ENCODE results near the gene ZBTB40.

ZBTB40 gene

DNA sequence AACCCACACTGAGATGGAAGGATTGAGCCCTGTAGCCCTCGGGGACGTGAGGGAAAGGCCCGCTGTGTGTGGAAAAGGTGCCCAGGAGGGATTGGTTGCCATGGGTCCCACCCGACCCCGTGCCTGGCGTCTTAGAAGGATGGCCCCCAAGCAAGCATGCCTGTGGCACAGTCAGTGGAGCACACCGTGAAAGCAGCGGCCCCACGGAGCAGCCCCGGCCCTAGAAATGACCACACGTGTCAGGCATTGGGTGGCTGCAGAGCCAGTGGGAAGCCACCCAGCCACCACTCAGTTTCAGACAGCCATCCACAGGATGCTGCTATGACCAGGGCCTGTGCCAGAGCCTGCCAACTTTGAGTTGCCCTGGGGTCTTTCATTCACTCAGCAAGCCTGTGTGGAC lies 98.4 kb downstream of the ZBTB40 start:
- H3K27ac ChIP-seq, result no peak overlapping the region

DNA sequence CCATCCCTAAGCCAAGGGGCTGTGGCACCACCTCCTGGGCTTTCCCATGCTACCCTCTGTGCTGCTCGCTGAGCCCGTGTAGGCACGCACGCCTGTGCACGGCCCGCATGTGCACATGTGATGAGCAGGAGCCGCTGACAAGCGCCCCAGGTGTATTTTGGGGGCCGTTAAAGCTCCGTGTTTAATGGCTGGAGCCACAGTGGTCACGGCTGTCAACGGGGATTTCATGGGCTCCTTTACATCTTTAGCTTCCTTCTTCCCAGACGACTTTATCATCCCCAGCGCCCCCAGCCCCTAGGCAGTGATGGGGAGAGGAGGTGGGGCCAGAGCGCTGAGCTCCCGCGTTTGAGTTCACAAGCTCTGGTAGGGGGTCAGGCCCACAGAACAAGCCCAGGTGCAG lies 99.9 kb downstream of the ZBTB40 start:
- Histone ChIP-seq H3K27ac (no peak overlapping the region), H3K4me3 (no peak overlapping the region)

More for the DNA sequence above, 98.4 kb downstream of the ZBTB40 start:
- no peak overlapping the region for H3K4me3 ChIP-seq

DNA sequence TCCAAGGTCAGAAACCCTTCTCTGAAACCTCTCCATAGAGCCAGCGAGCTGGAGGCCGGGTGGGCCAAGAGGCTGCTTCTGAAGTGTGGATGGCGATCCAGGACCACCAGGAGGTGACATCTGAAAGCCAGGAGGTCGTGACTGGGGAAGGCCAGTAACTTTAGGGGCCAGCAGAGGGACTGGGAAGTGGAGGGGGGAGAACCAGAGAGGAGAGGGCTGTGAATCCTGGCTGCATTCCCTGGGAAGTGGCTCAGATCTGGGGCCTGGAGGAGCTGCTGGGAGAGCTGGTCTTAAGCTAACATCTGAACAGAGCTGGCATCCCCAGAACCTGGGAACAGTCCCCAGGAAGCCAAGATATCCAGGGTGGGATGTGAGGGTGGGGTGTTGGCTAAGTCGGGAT lies 100.4 kb downstream of the ZBTB40 start:
- Histone ChIP-seq H3K27ac (no peak overlapping the region), H3K4me3 (no peak overlapping the region)

DNA sequence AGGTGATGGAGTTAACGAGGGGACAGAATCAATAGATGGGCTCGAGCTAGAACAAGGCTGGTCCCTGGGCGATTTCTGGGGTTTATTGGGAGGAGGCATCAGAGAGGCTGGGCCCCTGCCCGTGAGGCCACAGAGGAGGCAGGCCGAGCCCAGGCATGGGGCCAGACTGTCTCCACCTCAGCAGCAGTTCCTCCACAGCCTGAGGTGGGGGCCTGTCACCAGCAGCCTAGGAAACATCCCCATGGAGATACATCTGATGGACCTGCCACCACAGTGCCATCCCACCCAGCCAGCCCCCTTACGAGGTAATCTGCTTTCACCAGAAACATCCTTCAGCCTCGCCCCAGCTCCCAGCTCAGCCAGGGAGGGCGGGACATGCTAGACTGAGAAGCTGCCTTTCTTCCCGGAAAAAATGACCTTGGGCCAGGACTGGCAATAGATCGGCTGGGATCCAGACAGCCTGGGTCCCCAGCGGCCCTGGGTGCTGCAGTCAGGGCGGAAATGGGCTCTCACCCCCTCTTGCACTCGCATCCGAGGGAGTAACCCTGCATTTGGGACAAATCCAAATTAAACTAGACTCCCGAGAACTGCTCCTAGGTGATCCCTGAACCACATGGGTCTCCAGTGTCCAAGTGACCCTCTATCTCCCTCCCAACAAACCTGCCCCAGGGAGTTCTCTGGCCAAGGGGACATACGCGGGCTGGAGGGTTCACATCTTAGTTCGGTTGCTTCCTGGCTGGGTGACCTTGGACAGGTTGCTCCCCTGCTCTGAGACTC lies 101.6 kb downstream of the ZBTB40 start:
- no peak overlapping the region for H3K4me3 ChIP-seq
- H3K27ac ChIP-seq, result no peak overlapping the region

DNA sequence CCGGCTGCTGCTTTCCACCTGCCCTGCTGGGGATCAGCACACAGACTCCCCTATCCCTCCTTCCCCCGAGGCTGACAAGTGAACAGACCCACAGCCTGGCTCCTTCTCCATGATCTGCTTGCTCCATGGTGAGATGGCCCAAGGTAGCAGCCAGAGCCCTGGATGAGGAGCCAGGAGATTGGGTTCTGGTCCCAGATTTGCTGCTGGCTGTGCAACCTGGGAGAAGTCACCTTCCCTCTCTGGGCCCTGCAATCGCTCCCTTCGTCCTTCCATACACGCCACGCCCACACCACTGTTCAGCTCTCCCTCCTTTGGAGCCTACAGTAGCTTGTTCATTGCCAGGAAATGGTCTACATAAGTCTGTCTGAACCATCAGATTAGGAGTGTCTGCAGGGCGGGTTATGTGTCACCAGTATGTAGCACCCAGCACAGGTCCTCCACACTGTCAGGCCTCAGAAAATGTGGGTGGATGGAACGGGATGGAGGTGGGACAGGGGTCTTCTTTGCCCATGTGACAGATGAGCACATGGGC lies 102.4 kb downstream of the ZBTB40 start:
- no peak overlapping the region for H3K27ac ChIP-seq

DNA sequence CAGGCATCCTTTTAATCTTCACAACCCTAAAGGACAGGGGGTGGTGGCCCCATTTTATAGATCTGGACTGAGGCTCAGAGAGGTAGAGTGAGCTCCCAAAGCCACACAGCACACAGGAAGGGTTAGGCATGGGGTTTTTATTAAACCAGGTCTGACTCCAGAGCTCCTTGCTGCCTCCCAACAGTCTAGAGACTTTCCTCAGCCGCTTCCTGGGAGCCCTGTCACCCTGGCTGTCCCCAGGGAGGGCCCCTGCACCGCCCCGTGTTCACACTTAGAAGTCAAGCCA lies 103.7 kb downstream of the ZBTB40 start:
- H3K27ac ChIP-seq, result no peak overlapping the region
- H3K4me3 ChIP-seq, result no peak overlapping the region

More for the DNA sequence above, 102.4 kb downstream of the ZBTB40 start:
- H3K4me3 ChIP-seq, result no peak overlapping the region

DNA sequence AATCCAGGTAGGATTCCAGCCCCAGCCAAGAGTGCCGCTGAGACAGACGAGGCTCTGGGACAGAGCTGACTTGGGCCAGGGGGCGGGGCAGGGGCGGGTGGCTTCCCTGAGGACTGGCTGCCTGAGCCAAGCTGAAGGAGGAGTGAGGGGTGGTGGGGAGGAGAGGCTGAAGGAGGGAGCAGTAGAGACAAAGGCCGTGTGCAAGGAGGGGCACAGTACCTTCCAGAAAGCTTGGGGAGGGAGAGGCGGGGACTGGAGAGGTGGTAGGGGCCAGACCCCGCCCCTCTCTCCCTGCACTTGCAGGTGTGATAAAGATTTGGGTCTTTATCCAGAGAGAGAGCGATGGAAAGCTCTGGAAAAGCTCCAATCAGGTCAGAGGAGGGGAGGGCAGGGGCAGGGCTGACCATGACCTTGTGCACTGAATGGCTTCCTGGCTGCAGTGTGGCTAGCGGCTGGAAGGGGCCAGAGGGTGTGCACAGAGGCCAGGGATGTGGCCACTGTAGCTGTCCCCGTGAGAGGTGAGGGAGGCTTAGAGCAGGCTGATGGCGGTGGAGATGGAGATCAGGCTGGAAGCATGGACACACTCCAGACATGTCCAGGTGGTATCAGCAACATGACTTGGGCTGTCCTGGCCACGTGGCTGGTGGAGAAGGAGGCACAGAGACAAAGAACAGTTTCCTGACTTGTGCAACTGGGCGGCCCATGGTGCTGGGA lies 104.9 kb downstream of the ZBTB40 start:
- peak overlapping the region in 1 of 21 experiments; percentile 32 for H3K27ac ChIP-seq

DNA sequence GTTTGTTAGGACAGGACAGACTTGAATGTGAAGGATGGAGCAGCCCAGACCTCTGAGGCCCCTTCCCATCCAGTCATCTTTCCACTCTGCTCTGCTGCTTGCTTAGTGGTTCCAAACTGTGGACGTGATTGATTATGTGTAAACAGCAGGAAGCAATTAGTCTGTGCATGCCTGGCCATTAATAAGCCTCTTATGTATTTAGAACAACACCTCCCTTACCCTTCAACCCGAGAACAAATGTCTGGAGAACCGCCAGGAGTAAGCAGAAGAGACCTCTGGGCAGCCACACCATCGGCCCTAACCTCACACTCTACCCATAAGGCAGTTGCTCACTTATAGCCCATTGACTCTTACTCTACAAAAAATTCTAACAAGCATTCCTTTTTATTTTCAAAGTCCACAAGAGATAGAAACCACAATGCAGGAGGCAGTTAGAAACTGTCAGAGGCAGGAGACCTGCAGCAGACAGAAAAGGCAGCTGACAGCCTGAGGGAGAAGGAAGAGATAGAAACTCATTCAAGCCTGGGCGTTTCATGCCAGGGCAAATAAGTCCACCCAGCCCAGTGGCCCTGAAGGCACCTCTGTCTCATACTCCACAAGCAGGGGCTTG lies 105.8 kb downstream of the ZBTB40 start:
- no peak overlapping the region for H3K4me3 ChIP-seq

More for the DNA sequence above, 104.9 kb downstream of the ZBTB40 start:
- no peak overlapping the region for H3K4me3 ChIP-seq

DNA sequence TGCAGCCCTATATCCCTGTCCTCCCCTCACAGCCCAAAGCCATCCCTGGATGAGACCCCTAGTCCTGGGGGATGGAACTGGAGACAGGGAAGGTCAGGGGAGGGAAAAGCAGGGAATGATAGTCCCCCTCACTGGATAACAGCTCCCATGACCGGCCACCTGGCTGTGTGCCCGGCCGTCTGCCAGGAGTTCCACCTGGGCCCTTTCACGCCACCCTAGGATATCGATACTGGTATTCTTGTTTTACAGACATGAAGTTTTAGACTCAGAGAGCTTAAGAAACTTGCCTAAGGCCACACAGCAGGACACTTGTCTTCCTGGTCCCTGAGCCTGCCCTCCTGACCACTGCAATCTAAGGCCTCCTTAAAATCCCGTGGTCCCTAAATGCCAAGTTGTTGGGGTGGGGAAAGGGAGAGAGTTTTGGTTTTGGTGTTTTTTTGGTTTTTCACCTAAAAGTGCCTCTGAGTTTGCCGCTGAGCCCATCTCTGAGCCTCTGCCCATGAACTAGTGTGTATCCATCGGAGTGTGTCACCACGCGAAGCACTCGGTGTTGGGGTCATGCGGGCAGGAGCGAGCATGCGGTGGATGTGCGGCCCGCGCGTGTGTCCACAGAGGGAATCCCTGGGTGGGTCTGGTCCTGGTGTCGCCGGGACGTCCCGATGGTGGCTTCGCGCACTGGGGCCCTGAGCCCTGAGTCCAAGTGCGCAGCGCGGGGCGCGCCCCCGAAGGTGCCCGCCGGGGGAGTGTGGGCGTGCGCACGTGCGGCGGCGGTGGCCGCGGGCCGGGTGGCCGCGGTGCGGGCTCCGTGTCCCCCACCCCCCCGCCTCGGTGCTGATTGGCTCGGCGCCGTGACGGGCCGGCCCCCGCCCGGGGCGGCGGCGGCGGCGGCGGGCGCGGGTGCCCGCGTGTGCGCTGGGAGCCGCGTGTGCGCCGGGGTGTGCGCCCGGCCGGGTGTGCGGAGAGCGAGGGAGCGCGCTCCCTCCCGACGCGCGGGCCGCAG lies 111.2 kb downstream of the ZBTB40 start, which contains the start of gene EPHA8:
Gene EPHA8 (plus strand): TSS at position 906 of the 1,000 bp plus-strand sequence. CDS start 147 bp downstream, outside the sequence.
- Histone ChIP-seq H3K4me3 (no peak within 1 kb of the TSS), H3K27ac (no peak within 1 kb of the TSS)

More for the DNA sequence above, 105.8 kb downstream of the ZBTB40 start:
- peak overlapping the region in 1 of 21 experiments; percentile 32 for H3K27ac ChIP-seq

DNA sequence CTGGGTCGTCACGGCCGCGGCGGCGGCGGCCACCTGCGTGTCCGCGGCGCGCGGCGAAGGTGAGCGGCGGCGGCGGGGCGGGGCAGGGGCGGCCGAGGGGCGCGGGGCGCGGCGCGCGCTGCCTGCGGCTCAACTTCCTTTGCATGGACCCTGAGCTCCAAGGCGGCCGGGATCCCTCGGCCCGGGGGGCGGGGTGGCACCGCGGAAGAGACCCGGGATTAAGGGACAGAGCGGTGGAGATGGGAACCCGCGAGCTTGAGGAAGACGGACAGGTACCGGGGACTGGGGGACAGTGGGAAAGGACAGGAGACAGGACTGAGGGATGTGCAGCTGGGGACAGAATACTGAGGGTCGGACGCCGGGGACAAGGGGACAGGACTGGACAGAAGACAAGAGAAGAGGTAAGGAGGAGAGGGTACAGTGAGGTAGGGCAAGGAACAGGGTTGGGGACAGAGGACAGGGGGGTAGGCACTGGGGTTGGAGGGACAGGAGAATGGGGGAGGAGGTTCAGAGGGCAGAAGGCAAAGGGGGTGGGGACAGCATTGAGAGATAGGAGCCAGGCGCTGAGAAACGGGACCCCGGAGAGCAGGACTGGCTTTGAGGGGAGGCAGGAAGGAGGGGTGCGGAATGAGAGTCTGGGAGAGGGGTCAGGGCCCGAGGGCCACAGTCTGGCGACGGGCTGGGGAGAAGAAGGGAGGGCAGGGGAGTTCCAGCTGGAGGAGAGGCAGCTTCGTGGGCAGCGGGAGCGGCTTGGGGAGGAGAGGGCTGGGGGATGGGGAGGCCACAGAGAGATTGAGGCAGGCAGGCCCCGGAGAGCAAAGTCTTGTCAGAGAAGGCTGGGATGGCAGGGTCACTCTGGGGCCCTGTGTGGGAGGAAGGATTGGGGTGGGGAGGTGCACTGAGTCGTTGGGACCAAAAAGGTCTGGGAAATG lies 112.3 kb downstream of the ZBTB40 start:
- no peak overlapping the region for H3K27ac ChIP-seq
- no peak overlapping the region for H3K4me3 ChIP-seq

DNA sequence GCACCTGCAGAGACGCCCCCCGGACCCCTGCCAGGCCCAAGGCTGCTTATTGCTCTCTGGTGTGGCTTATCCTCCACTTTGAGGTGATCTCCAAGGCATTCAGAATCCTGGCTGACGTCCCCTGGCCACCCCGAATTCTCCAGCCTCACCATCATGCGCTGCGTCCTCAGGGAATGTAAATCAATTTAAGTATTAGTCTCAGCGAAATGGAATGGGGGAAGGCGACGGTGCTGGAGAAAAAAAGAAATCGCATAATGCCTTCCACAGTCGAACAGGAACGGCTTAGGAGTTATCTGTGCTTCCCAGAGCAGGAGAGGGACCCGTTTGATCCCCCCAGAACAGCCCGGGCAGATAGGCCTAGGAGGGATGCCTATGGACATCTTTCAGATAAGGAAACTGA lies 114.5 kb downstream of the ZBTB40 start:
- Histone ChIP-seq H3K4me3 (no peak overlapping the region), H3K27ac (no peak overlapping the region)

DNA sequence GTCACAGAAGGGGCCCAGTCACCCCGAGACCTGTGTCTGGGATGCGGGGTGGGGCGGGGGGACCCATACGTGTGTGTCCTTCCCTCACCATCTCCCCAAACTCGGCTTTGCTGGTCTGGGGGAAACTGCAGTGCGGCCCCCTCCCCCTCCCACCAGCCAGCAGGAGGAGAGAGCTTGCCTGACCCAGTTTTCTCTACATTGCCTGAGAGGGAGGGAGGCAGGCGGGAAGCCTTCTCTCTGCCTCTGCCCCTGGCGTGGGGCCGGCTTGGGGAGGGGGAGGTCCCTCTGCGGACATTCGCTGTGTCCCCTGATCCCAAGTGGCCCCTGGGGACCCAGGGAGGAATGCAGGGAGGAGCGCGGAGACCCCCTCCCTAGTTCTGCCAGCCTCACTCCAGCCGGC lies 115.5 kb downstream of the ZBTB40 start:
- no peak overlapping the region for H3K27ac ChIP-seq
- H3K4me3 ChIP-seq, result no peak overlapping the region

DNA sequence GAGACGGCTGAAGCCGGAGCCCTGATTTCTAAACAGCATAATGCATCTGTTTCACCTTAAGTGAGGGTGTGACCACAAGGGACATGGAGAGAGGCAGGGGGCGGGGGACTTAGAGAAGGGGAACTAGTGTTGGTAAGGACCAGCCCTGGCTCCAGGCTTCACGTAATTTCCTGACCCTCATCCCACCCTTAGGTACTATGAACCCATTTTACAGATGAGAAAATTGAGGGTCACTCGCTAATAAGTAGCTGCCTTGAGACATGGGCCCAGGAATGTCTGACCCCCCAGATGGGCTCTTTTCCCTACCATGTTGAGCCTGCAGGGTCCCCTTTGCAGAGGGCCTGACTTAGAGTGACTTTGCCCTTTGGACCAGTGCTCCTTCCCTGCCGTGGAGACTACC lies 116.3 kb downstream of the ZBTB40 start:
- Histone ChIP-seq H3K4me3 (no peak overlapping the region), H3K27ac (no peak overlapping the region)

DNA sequence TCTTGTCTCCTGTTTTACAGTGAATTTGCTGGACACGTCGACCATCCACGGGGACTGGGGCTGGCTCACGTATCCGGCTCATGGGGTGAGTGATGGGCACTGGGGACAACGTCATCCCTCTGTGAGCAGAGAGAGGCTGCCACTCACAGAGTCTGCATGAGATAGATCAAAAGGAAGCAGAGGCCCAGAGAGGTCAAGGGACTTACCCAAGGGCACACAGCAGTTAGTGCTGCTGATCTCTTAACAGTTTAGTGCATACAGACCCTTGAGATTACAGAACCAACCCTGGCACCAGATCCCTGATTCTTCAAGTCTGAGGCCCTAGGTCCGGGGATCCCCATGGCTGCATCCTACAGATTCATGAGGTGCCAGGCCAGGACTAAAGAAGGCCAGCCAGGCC lies 117.6 kb downstream of the ZBTB40 start:
- H3K4me3 ChIP-seq, result no peak overlapping the region
- H3K27ac ChIP-seq, result no peak overlapping the region

DNA sequence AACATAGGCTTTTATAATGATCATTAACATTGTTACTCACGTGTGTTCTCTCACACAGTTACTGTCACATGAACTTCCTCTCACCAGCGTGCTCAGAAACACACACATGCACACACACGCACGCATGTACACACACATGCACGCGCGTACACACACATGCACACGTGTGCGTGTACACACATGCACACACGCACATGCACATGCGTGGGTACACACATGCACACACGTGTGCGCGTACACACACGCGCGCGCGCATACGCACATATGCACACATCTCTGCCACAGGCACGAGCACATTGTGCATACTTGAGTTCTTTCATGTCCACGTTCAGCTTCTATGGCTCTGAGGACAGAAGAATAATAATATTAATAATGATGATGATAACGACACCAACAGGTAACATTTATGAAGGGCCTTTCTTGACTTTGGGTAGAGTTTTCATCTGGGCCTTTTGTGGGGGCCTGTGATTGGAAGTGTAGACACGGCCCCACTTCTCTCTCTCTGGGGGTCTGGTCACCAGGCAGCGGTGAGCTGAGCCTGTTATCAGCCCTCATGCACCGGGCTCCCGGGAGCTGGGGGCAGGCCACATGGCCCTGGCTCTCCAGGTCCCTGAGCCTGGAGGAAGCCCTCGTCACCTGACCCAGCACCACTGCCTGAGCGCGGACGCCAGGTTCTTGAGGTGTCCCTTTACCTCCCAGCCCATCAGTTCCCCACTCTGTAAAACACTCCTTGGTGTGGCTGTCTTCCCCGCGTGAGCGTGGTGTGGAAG lies 118.7 kb downstream of the ZBTB40 start:
- no peak overlapping the region for H3K27ac ChIP-seq
- no peak overlapping the region for H3K4me3 ChIP-seq

DNA sequence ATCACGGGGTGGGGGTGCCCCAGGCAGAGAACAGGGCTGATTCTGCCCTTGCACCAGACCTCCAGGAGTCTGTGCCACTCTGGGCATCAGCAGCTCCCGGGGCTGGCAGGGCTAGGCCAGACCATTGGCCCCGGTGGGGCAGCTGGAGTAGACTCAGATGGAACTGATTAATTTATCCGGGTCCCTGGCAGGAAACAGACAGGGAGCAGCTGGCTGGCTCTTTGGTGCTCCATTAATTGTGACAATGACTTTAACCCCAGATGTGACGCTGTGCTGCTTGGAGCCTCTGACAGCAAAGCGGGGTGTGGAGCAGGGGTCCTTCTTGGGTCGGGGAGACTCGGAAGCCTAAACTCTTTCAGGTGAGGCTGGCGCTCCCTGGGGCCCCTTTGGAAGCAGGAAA lies 121.2 kb downstream of the ZBTB40 start:
- no peak overlapping the region for H3K27ac ChIP-seq
- H3K4me3 ChIP-seq, result no peak overlapping the region

DNA sequence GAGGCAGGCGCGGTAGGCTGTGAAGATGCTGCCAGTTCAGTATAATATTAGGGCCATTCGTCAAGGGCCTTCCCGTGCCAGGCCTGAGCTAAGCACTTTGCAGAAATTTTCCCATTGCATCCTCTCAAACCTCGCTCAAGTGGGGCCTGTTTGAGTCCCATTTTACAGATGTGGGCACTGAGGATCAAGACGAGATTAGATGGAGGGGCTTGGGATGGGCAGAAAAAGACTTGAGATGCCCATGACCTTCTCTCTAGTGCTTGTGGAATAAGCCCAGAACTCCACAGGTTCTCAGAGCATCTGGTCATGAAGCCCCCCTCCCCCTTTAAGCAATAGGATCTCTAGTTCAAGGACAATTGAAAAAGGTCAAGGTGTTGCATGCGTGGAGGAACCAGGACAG lies 121.6 kb downstream of the ZBTB40 start:
- H3K27ac ChIP-seq, result no peak overlapping the region

More for the DNA sequence above, 121.6 kb downstream of the ZBTB40 start:
- no peak overlapping the region for H3K4me3 ChIP-seq
